Naive thymus-derived CD4-positive, alpha-beta T cell (primary cell): ENCODE measurements around the gene CREB3L2. TPM values are rescaled to one million over a fixed set of nuclear protein-coding genes. Genes with fewer than 3 reads are reported as not detected.
A peak's percentile ranks its signal among the peaks of the same experiment; 100 is the strongest.
"Not testable (repeated sequence)": the region's sequence is repeated elsewhere in the genome, so short reads cannot be mapped to it uniquely, and the experiment has no call there.

Experiments used
- ATAC-seq: fragments of 150-1000 bp; cut with Tn5 transposase; 2 replicates; pipeline ENCODE4 v1.10.0; 2021; ENCODE audit warnings: mild to moderate bottlenecking, moderate library complexity
- CTCF ChIA-PET: fragments of 350-600 bp; sonication (Branson Sonifier 250); formaldehyde crosslinking; loops from one replicate; lab custom pipeline; 2021; ENCODE audit warnings: antibody characterized with exemption; lab: Charles Lee
- POLR2A ChIA-PET: fragments of 350-600 bp; sonication (Branson Sonifier 250); formaldehyde crosslinking; loops from one replicate; lab custom pipeline; 2021; ENCODE audit warnings: antibody characterized with exemption, inconsistent platforms; lab: Charles Lee
- DNase-seq, 9 donors: peaks; one replicate each; pipeline versions ENCODE4 v3.0.0 to v3.0.0-alpha.2; 2020 to 2022; ENCODE audit warnings: mixed read lengths in 1 of 9
- H3K27ac ChIP-seq: one replicate; pipeline ENCODE4 v1.7.0; 2013; ENCODE audit warnings: mild to moderate bottlenecking, low read depth, low read length, moderate library complexity
- H3K27me3 ChIP-seq, 2 donors: one replicate each; pipeline ENCODE4 v1.7.0; 2013; ENCODE audit warnings: low read length in 2 of 2, mild to moderate bottlenecking in 2 of 2, moderate library complexity in 2 of 2; ENCODE audit not compliant: control insufficient read depth in 2 of 2, insufficient read depth in 2 of 2
- H3K36me3 ChIP-seq, 3 experiments: 1 replicate in 2 of 3; 2 replicates in 1 of 3; pipeline ENCODE4 v1.7.0; 2013; ENCODE audit warnings: low read length in 3 of 3, mild to moderate bottlenecking in 3 of 3, moderate library complexity in 1 of 3; ENCODE audit not compliant: insufficient read depth in 3 of 3, control insufficient read depth in 2 of 3
- H3K4me1 ChIP-seq, 2 donors: one replicate each; pipeline ENCODE4 v1.7.0; 2013; ENCODE audit warnings: low read length in 2 of 2, mild to moderate bottlenecking in 2 of 2, moderate library complexity in 1 of 2; ENCODE audit not compliant: control insufficient read depth in 2 of 2, insufficient read depth in 2 of 2
- H3K4me3 ChIP-seq: 2 replicates; pipeline ENCODE4 v1.7.0; 2013; ENCODE audit warnings: mild to moderate bottlenecking, low read length
- H3K9me3 ChIP-seq, 3 experiments: 1 replicate in 2 of 3; 2 replicates in 1 of 3; pipeline ENCODE4 v1.7.0; 2013; ENCODE audit warnings: low read length in 3 of 3; ENCODE audit not compliant: control insufficient read depth in 2 of 3
- H3K27ac Mint-ChIP-seq, 9 donors: one replicate each; pipeline ENCODE4 v1.8.0; 2020 to 2022; ENCODE audit warnings: mixed read lengths in 9 of 9, mild to moderate bottlenecking in 8 of 9, moderate library complexity in 5 of 9, inconsistent platforms in 2 of 9
- H3K27me3 Mint-ChIP-seq, 5 donors: one replicate each; pipeline ENCODE4 v1.8.0; 2021 to 2022; ENCODE audit warnings: mixed read lengths in 5 of 5, mild to moderate bottlenecking in 1 of 5
- H3K36me3 Mint-ChIP-seq, 5 donors: one replicate each; pipeline ENCODE4 v1.8.0; 2020 to 2022; ENCODE audit warnings: mixed read lengths in 5 of 5, mild to moderate bottlenecking in 3 of 5, inconsistent platforms in 1 of 5
- H3K4me1 Mint-ChIP-seq, 7 donors: one replicate each; pipeline ENCODE4 v1.8.0; 2020 to 2022; ENCODE audit warnings: mixed read lengths in 7 of 7, mild to moderate bottlenecking in 3 of 7, inconsistent platforms in 1 of 7
- H3K4me3 Mint-ChIP-seq, 10 donors: one replicate each; pipeline ENCODE4 v1.8.0; 2020 to 2022; ENCODE audit warnings: mild to moderate bottlenecking in 10 of 10, mixed read lengths in 10 of 10, moderate library complexity in 6 of 10, inconsistent platforms in 2 of 10
- H3K9me3 Mint-ChIP-seq, 11 donors: one replicate each; pipeline ENCODE4 v1.8.0; 2020 to 2022; ENCODE audit warnings: mixed read lengths in 11 of 11, mild to moderate bottlenecking in 4 of 11, inconsistent platforms in 1 of 11, moderate library complexity in 1 of 11
- intact Hi-C, 2 donors: fragments of 100-400 bp; cut with micrococcal nuclease; formaldehyde crosslinking; loops; one replicate each; pipeline ENCODE4 v1.15.1; 2023
- polyA plus RNA-seq, 2 donors: library from polyadenylated mRNA; unstranded; fragments of 300-500 nt; fragmentation: Illumina TruSeq; gene quantifications; one replicate each; pipeline ENCODE4 v1.2.3, GENCODE V29; 2021
- total RNA-seq, 6 experiments: library from RNA in 5 of 6; stranded (reverse) in 5 of 6; gene quantifications; 1 replicate in 5 of 6; 2 replicates in 1 of 6; pipeline ENCODE4 v1.2.3 and lab custom pipeline; 2021 to 2026

The CREB3L2 gene
- total and polyA plus RNA-seq, 7 experiments from 2014 or later = 5.3 to 46.2 (median 18.1) TPM

DNA sequence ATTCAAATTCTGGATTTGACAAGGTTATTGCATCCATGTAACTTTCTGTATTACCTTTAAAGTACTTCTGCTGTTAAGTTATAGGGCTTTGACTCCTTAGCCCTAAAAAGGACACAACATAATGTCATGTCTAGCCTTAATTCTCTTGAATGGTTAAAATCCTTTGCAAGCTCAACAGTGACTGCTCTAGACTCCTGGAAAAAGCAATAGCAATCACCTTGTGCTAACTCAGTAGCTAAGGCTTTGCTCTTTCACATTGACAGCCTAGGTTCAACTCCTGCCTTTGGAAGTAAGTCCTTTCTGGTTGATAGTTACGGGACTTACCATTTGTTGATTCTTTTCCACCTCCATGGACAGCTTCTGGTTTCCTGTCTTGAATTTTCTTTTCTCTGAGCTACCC, 16.1 kb upstream of the CREB3L2 start:
- Histone ChIP-seq H3K36me3 (no peaks in the 10 kb centered on the region), H3K4me3 (no peak overlapping the region), H3K27me3 (no peaks in the 10 kb centered on the region), H3K9me3 (no peaks in the 10 kb centered on the region), H3K4me1 (no peaks in the 10 kb centered on the region), H3K27ac (no peak overlapping the region)
- ATAC-seq (no peak), DNase-seq (no peak)
- Mint-ChIP-seq H3K27me3 (peaks cover 0 to 6% (median 0%) of the 10 kb centered on the region in 5 donors), H3K27ac (no peak overlapping the region), H3K9me3 (no peaks in the 10 kb centered on the region), H3K36me3 (peaks cover 0 to 5% (median 0%) of the 10 kb centered on the region in 5 donors), H3K4me1 (peaks cover 0 to 2% (median 0%) of the 10 kb centered on the region in 7 donors), H3K4me3 (no peak overlapping the region)
- CTCF ChIA-PET = interaction anchor here (1.1 to 1.6 kb wide), 3 partner anchors 9 to 114 kb away, joined by 3 to 7 read pairs (median 3); no protein-coding TSS in a partner anchor
- intact Hi-C loops = no loop called here
- POLR2A ChIA-PET = no interaction called here

DNA sequence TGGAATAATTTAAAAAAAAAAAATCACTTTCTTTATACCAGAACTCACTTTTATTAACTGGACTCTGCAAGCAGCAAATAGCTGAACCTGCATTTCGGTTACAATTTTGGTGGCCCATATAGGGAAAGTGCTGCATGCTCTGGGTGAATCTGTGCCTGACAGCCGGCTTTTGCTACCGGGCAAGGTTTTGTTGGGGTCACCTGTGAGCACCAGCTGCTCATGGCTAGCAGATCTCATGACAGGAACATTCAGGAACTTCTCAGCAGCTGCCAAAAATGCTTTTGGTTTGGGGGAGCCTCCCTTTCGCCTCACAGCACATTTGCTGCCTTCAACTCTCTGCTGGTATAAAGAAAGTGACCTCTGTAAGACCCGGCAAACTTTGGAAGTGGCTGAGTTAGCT, 13.2 kb upstream of the CREB3L2 start:
- no peaks in the 10 kb centered on the region for H3K36me3 Mint-ChIP-seq
- H3K4me3 Mint-ChIP-seq = no peak overlapping the region
- DNase-seq (no peak), ATAC-seq (no peak)
- Histone ChIP-seq H3K4me3 (no peak overlapping the region), H3K36me3 (no peaks in the 10 kb centered on the region), H3K9me3 (no peaks in the 10 kb centered on the region), H3K4me1 (no peaks in the 10 kb centered on the region), H3K27me3 (no peaks in the 10 kb centered on the region), H3K27ac (no peak overlapping the region)
- H3K4me1 Mint-ChIP-seq = peaks cover 0 to 2% (median 0%) of the 10 kb centered on the region in 7 donors
- H3K27me3 Mint-ChIP-seq = peaks cover 0 to 6% (median 0%) of the 10 kb centered on the region in 5 donors
- POLR2A ChIA-PET = no interaction called here
- CTCF ChIA-PET = interaction anchor here (0.6 to 1.8 kb wide), 4 partner anchors 7 to 145 kb away, joined by 3 to 7 read pairs (median 4); partner anchors contain the start of gene CREB3L2
- intact Hi-C loops = no loop called here
- H3K9me3 Mint-ChIP-seq = no peaks in the 10 kb centered on the region
- no peak overlapping the region for H3K27ac Mint-ChIP-seq

- no peak overlapping the region for H3K27ac Mint-ChIP-seq
- intact Hi-C loops = no loop called here
- Histone ChIP-seq H3K36me3 (no peaks in the 10 kb centered on the region), H3K4me1 (no peaks in the 10 kb centered on the region), H3K27ac (no peak overlapping the region), H3K4me3 (no peak overlapping the region), H3K9me3 (no peaks in the 10 kb centered on the region), H3K27me3 (no peaks in the 10 kb centered on the region)
- no peaks in the 10 kb centered on the region for H3K36me3 Mint-ChIP-seq
- peaks cover 0 to 2% (median 0%) of the 10 kb centered on the region in 7 donors for H3K4me1 Mint-ChIP-seq
- H3K4me3 Mint-ChIP-seq = no peak overlapping the region
- POLR2A ChIA-PET = no interaction called here
- H3K9me3 Mint-ChIP-seq = no peaks in the 10 kb centered on the region
- peaks cover 0 to 6% (median 0%) of the 10 kb centered on the region in 5 donors for H3K27me3 Mint-ChIP-seq
- DNase-seq (no peak), ATAC-seq (no peak)
- CTCF ChIA-PET = interaction anchor here (0.6 to 1.1 kb wide), 3 partner anchors 13 to 144 kb away, joined by 3 to 4 read pairs (median 3); partner anchors contain the start of gene CREB3L2
Observed at GRCh38 chr7:138014686-138015085, 12.8 kb upstream of the CREB3L2 start.

GRCh38 chr7:138014201-138014600, 12.3 kb upstream of the CREB3L2 start:
- H3K27ac ChIP-seq, DNase-seq, ATAC-seq, H3K9me3 Mint-ChIP-seq, H3K4me1 Mint-ChIP-seq, H3K27ac Mint-ChIP-seq, H3K27me3 ChIP-seq, H3K4me1 ChIP-seq, H3K36me3 Mint-ChIP-seq, H3K9me3 ChIP-seq, H3K4me3 Mint-ChIP-seq, H3K36me3 ChIP-seq, H3K27me3 Mint-ChIP-seq, POLR2A ChIA-PET, H3K4me3 ChIP-seq, intact Hi-C loops: not testable (repeated sequence)
- CTCF ChIA-PET = interaction anchor here (0.8 to 1.1 kb wide), 2 partner anchors 12 to 111 kb away, joined by 3 to 4 read pairs; partner anchors contain the start of gene CREB3L2

DNA sequence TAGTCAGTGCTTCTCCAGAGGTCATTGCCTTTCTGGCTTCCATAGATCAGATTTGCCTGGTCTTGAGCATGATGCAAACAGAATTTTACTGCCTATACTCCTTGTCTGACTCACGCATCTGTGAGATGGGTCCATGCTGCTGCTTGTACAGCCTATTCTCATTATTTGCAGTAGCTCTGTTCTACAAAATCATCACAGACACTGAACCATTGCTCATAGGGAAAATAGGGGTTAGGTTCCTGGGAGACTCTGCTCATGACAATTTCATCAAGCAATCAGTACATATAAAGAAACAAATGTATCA, 7.4 kb upstream of the CREB3L2 start:
- ATAC-seq = no peak
- intact Hi-C loops = loop anchor here (1.0 to 10.0 kb wide), 6 partner anchors 353 to 1085 kb away; no protein-coding TSS in a partner anchor
- peaks cover 0 to 10% (median 0%) of the 10 kb centered on the region in 5 donors for H3K27me3 Mint-ChIP-seq
- no peaks in the 10 kb centered on the region for H3K36me3 ChIP-seq
- no peaks in the 10 kb centered on the region for H3K27me3 ChIP-seq
- no peak overlapping the region for H3K4me3 Mint-ChIP-seq
- no peaks in the 10 kb centered on the region for H3K36me3 Mint-ChIP-seq
- no peaks in the 10 kb centered on the region for H3K9me3 ChIP-seq
- no peak overlapping the region for H3K27ac ChIP-seq
- DNase-seq = no peak
- H3K9me3 Mint-ChIP-seq = no peaks in the 10 kb centered on the region
- no peak overlapping the region for H3K27ac Mint-ChIP-seq
- H3K4me1 Mint-ChIP-seq = peaks cover 5 to 12% (median 9%) of the 10 kb centered on the region in 7 donors
- ChIA-PET POLR2A (interaction anchor here (1.1 kb wide), 1 partner anchor 105 kb away, joined by 4 read pairs; no protein-coding TSS in a partner anchor), CTCF (interaction anchor here (0.6 to 7.1 kb wide), 8 partner anchors 8 to 729 kb away, joined by 3 to 198 read pairs (median 4); no protein-coding TSS in a partner anchor)
- no peak overlapping the region for H3K4me3 ChIP-seq
- H3K4me1 ChIP-seq = peaks cover 0 to 3% of the 10 kb centered on the region in 2 donors

GRCh38 chr7:138008588-138009349, 6.9 kb upstream of the CREB3L2 start:
- H3K9me3 Mint-ChIP-seq = no peaks in the 10 kb centered on the region
- H3K27me3 Mint-ChIP-seq = peaks cover 0 to 7% (median 0%) of the 10 kb centered on the region in 5 donors
- no peak overlapping the region for H3K4me3 Mint-ChIP-seq
- no peaks in the 10 kb centered on the region for H3K27me3 ChIP-seq
- no peaks in the 10 kb centered on the region for H3K36me3 Mint-ChIP-seq
- no peak overlapping the region for H3K27ac ChIP-seq
- no peaks in the 10 kb centered on the region for H3K9me3 ChIP-seq
- ChIA-PET POLR2A (interaction anchor here (1.1 kb wide), 1 partner anchor 105 kb away, joined by 4 read pairs; no protein-coding TSS in a partner anchor), CTCF (interaction anchor here (0.6 to 7.1 kb wide), 12 partner anchors 9 to 729 kb away, joined by 3 to 198 read pairs (median 4); no protein-coding TSS in a partner anchor)
- peaks cover 0 to 3% of the 10 kb centered on the region in 2 donors for H3K4me1 ChIP-seq
- ATAC-seq (peak; percentile 80), DNase-seq (peak in 7 of 9 donors; percentile 20 to 63 (median 52))
- H3K4me3 ChIP-seq = no peak overlapping the region
- H3K36me3 ChIP-seq = no peaks in the 10 kb centered on the region
- H3K27ac Mint-ChIP-seq = peak overlapping the region in 1 of 9 donors; percentile 20
- H3K4me1 Mint-ChIP-seq = peaks cover 3 to 13% (median 10%) of the 10 kb centered on the region in 7 donors
- intact Hi-C loops = loop anchor here (1.0 to 10.0 kb wide), 8 partner anchors 105 to 1086 kb away; no protein-coding TSS in a partner anchor
